NT2/D1 (cell line): Measurements from ENCODE around the gene KLHL26.
A peak's percentile ranks its signal among the peaks of the same experiment; 100 is the strongest.

ENCODE experiments used
- DNase-seq: peaks from one replicate; pipeline ENCODE4 v3.0.0-alpha.2; 2011; ENCODE audit warnings: low read depth, low spot score
- H3K27me3 ChIP-seq: 2 replicates; pipeline ENCODE4 v1.6.0; 2011; ENCODE audit warnings: mild to moderate bottlenecking; ENCODE audit not compliant: insufficient read length, insufficient read depth
- H3K36me3 ChIP-seq: 2 replicates; pipeline ENCODE4 v1.6.1; 2011; ENCODE audit warnings: mild to moderate bottlenecking, low read length, mixed read lengths; ENCODE audit not compliant: insufficient read depth, insufficient read length
- H3K4me1 ChIP-seq: 2 replicates; pipeline ENCODE4 v1.5.1; 2011; ENCODE audit not compliant: insufficient read depth, insufficient read length
- H3K4me3 ChIP-seq: 2 replicates; pipeline ENCODE4 v1.5.1; 2011; ENCODE audit warnings: low read depth; ENCODE audit not compliant: insufficient read length
- H3K9ac ChIP-seq: 2 replicates; pipeline ENCODE4 v1.6.0; 2011; ENCODE audit warnings: low read depth; ENCODE audit not compliant: insufficient read length
- H3K9me3 ChIP-seq: 2 replicates; pipeline ENCODE4 v1.5.1; 2011; ENCODE audit warnings: mild to moderate bottlenecking, low read length; ENCODE audit not compliant: insufficient read depth
- SUZ12 ChIP-seq: IDR thresholded peaks from 2 replicates; pipeline ENCODE4 v1.6.1; 2011; ENCODE audit not compliant: insufficient read length, insufficient read depth; ENCODE audit errors: extremely low read depth
- YY1 ChIP-seq: IDR thresholded peaks from 2 replicates; pipeline ENCODE4 v1.6.1; 2011; ENCODE audit not compliant: insufficient read length, insufficient read depth
- ZNF274 ChIP-seq: IDR thresholded peaks from 2 replicates; pipeline ENCODE4 v1.6.1; 2011; ENCODE audit warnings: mild to moderate bottlenecking, low read depth, low read length

KLHL26 gene

GRCh38 chr19:18670312-18670711, 33.5 kb downstream of the KLHL26 start:
- Histone ChIP-seq H3K9ac (no peak overlapping the region), H3K36me3 (peaks cover 22% of the 10 kb centered on the region), H3K4me3 (no peak overlapping the region), H3K4me1 (peaks cover 13% of the 10 kb centered on the region), H3K9me3 (0 out of 2 replicates have a peak, but pooled peaks cover 4% of the 10 kb centered on the region), H3K27me3 (no peaks in the 10 kb centered on the region)
- TF ChIP-seq YY1 (no peak), ZNF274 (no peak), SUZ12 (no peak)
- DNase-seq = no peak

GRCh38 chr19:18671303-18672043, 34.6 kb downstream of the KLHL26 start:
- no peak for DNase-seq
- no peak overlapping the region for H3K9ac ChIP-seq
- TF ChIP-seq YY1 = no peak
- TF ChIP-seq ZNF274 = no peak
- no peak for TF ChIP-seq SUZ12
- H3K36me3 ChIP-seq = peaks cover 22% of the 10 kb centered on the region
- H3K27me3 ChIP-seq = no peaks in the 10 kb centered on the region
- 0 out of 2 replicates have a peak, but pooled peaks cover 4% of the 10 kb centered on the region for H3K9me3 ChIP-seq
- no peak overlapping the region for H3K4me3 ChIP-seq
- H3K4me1 ChIP-seq = peaks cover 7% of the 10 kb centered on the region

- Histone ChIP-seq H3K27me3 (no peaks in the 10 kb centered on the region), H3K4me1 (peaks cover 5% of the 10 kb centered on the region), H3K4me3 (no peak overlapping the region), H3K36me3 (peaks cover 22% of the 10 kb centered on the region), H3K9ac (peak overlapping the region; percentile 52), H3K9me3 (0 out of 2 replicates have a peak, but pooled peaks cover 4% of the 10 kb centered on the region)
- no peak for DNase-seq
- no peak for TF ChIP-seq SUZ12
- TF ChIP-seq YY1 = no peak
- TF ChIP-seq ZNF274 = no peak
These were observed 35.2 kb downstream of the KLHL26 start for GRCh38 chr19:18672044-18672451.

GRCh38 chr19:18672606-18673337, 35.9 kb downstream of the KLHL26 start:
- H3K9ac ChIP-seq = peak overlapping the region; percentile 52
- TF ChIP-seq ZNF274 = no peak
- DNase-seq = no peak
- 0 out of 2 replicates have a peak, but pooled peaks cover 4% of the 10 kb centered on the region for H3K9me3 ChIP-seq
- H3K4me3 ChIP-seq = no peak overlapping the region
- H3K27me3 ChIP-seq = no peaks in the 10 kb centered on the region
- H3K36me3 ChIP-seq = peaks cover 18% of the 10 kb centered on the region
- peaks cover 9% of the 10 kb centered on the region for H3K4me1 ChIP-seq

- TF ChIP-seq YY1 (no peak), ZNF274 (no peak), SUZ12 (no peak)
- no peak overlapping the region for H3K9ac ChIP-seq
- no peaks in the 10 kb centered on the region for H3K27me3 ChIP-seq
- peaks cover 9% of the 10 kb centered on the region for H3K4me1 ChIP-seq
- H3K4me3 ChIP-seq = no peak overlapping the region
- no peaks in the 10 kb centered on the region for H3K36me3 ChIP-seq
- 0 out of 2 replicates have a peak, but pooled peaks cover 4% of the 10 kb centered on the region for H3K9me3 ChIP-seq
- no peak for DNase-seq
These were observed 37.8 kb downstream of the KLHL26 start for GRCh38 chr19:18674616-18675015.

GRCh38 chr19:18675779-18676178, 39.0 kb downstream of the KLHL26 start:
- H3K36me3 ChIP-seq = no peaks in the 10 kb centered on the region
- no peak overlapping the region for H3K4me3 ChIP-seq
- DNase-seq = no peak
- H3K4me1 ChIP-seq = peaks cover 9% of the 10 kb centered on the region
- TF ChIP-seq SUZ12 (no peak), YY1 (no peak), ZNF274 (no peak)
- H3K27me3 ChIP-seq = no peaks in the 10 kb centered on the region
- H3K9me3 ChIP-seq = 0 out of 2 replicates have a peak, but pooled peaks cover 4% of the 10 kb centered on the region
- H3K9ac ChIP-seq = no peak overlapping the region

GRCh38 chr19:18676692-18677091, 39.9 kb downstream of the KLHL26 start:
- no peak for TF ChIP-seq SUZ12
- TF ChIP-seq YY1 = no peak
- no peak for TF ChIP-seq ZNF274
- no peak for DNase-seq
- H3K4me1 ChIP-seq = peaks cover 9% of the 10 kb centered on the region

More at GRCh38 chr19:18676692-18677091, 39.9 kb downstream of the KLHL26 start:
- Histone ChIP-seq H3K9me3 (0 out of 2 replicates have a peak, but pooled peaks cover 4% of the 10 kb centered on the region), H3K36me3 (no peaks in the 10 kb centered on the region), H3K4me3 (no peak overlapping the region), H3K9ac (no peak overlapping the region), H3K27me3 (no peaks in the 10 kb centered on the region)
